K562 (cell line): ENCODE data around the gene GRIA4. TPM values are rescaled to one million over a fixed set of nuclear protein-coding genes. Genes with fewer than 3 reads are reported as not detected.

ENCODE experiments used
- ARHGAP35 ChIP-seq: fragments of 450-650 bp; IDR thresholded peaks from 2 replicates; pipeline ENCODE4 v1.6.1; 2018; ENCODE audit not compliant: partially characterized antibody
- ARID1B ChIP-seq: fragments of 450-650 bp; IDR thresholded peaks from 2 replicates; pipeline ENCODE4 v1.6.1; 2016; ENCODE audit warnings: antibody characterized with exemption, mild to moderate bottlenecking, inconsistent platforms
- HDAC3 ChIP-seq: fragments of 450-650 bp; IDR thresholded peaks from 2 replicates; pipeline ENCODE4 v1.6.1; 2018; ENCODE audit warnings: borderline replicate concordance, mild to moderate bottlenecking, moderate library complexity; ENCODE audit not compliant: partially characterized antibody
- MYNN ChIP-seq, 2 experiments: sonication (generic); formaldehyde crosslinking in 1 of 2; IDR thresholded peaks; 2 replicates each; pipeline versions ENCODE4 v1.5.0 to v1.6.1; 2016 to 2020; ENCODE audit warnings: antibody characterized with exemption in 1 of 2, missing genetic modification reagents in 1 of 2
- polyA plus RNA-seq, 8 experiments: library from polyadenylated mRNA; depleted of rRNA in 4 of 8; stranded (reverse) in 5 of 8; unstranded in 3 of 8; fragments of >200 nt; fragmentation: Nextera tagmentation in 2 of 8; fragmentation: Illumina TruSeq in 1 of 8; extraction: Ambion mirVana in 2 of 8; extraction: Trizol in 1 of 8; gene quantifications; 2 replicates each; pipeline versions ENCODE4 v1.2.1 to v1.2.3, GENCODE V29; 2011 to 2014; ENCODE audit warnings: inconsistent platforms in 1 of 8, missing spikeins in 1 of 8
- total RNA-seq, 7 experiments: library from RNA; depleted of rRNA in 6 of 7; stranded (reverse); fragments of >200 nt in 6 of 7; fragmentation: Illumina TruSeq in 2 of 7; extraction: Trizol in 2 of 7; gene quantifications; 2 replicates each; pipeline versions ENCODE4 v1.2.1 to v1.2.3, GENCODE V29; 2011 to 2021; ENCODE audit warnings: low replicate concordance in 1 of 7
- TF ChIP-seq, protein P1 (sequence below): sonication (generic); formaldehyde crosslinking; IDR thresholded peaks from 2 replicates; pipeline ENCODE4 v1.4.0; 2020; ENCODE audit warnings: mild to moderate bottlenecking, missing genetic modification reagents
- TF ChIP-seq, protein P2 (sequence below), 2 experiments: fragments of 450-650 bp; formaldehyde crosslinking in 1 of 2; IDR thresholded peaks; 2 replicates each; pipeline versions ENCODE4 v1.4.0 to v1.6.1; 2014 to 2020; ENCODE audit warnings: mild to moderate bottlenecking in 2 of 2, borderline replicate concordance in 1 of 2, low read depth in 1 of 2
- TF ChIP-seq, protein P3 (sequence below): fragments of 150-350 bp; IDR thresholded peaks from 2 replicates; pipeline ENCODE4 v1.6.1; 2014; ENCODE audit warnings: low read depth, mild to moderate bottlenecking, low read length, borderline replicate concordance
- TF ChIP-seq, protein P4 (sequence below): sonication (generic); formaldehyde crosslinking; IDR thresholded peaks from 2 replicates; pipeline ENCODE4 v1.8.1; 2023; ENCODE audit warnings: mild to moderate bottlenecking, missing genetic modification reagents, moderate library complexity

The GRIA4 gene
- total and polyA plus RNA-seq, 9 of the 15 experiments (the other 6 are each of a cell fraction or from before 2014, with no cell fraction given), result not detected

DNA sequence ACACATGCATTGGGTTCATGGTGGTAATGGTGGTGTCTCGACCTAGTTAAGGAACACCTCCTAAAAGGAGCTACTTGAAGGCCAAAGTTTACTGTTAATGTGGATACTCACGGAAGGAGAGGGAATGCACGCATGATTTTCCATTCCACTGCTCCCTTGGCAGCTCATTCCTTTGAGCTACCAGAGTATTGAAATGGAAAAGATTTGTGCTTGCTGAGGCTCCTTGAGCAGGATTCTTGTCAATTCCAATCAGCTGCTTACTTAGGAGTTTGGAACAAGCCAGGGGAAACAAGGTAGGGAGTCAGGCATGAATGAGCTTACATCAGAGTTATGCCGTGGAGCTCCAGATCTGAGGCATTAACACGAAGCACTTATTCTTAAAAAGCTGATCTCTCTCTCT lies 108.8 kb downstream of the GRIA4 start (continued):
- no peak for TF ChIP-seq ARHGAP35
- TF ChIP-seq, protein P1, sequence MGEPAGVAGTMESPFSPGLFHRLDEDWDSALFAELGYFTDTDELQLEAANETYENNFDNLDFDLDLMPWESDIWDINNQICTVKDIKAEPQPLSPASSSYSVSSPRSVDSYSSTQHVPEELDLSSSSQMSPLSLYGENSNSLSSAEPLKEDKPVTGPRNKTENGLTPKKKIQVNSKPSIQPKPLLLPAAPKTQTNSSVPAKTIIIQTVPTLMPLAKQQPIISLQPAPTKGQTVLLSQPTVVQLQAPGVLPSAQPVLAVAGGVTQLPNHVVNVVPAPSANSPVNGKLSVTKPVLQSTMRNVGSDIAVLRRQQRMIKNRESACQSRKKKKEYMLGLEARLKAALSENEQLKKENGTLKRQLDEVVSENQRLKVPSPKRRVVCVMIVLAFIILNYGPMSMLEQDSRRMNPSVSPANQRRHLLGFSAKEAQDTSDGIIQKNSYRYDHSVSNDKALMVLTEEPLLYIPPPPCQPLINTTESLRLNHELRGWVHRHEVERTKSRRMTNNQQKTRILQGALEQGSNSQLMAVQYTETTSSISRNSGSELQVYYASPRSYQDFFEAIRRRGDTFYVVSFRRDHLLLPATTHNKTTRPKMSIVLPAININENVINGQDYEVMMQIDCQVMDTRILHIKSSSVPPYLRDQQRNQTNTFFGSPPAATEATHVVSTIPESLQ (CRISPR knock-in tag), result no peak
- TF ChIP-seq, protein P2, sequence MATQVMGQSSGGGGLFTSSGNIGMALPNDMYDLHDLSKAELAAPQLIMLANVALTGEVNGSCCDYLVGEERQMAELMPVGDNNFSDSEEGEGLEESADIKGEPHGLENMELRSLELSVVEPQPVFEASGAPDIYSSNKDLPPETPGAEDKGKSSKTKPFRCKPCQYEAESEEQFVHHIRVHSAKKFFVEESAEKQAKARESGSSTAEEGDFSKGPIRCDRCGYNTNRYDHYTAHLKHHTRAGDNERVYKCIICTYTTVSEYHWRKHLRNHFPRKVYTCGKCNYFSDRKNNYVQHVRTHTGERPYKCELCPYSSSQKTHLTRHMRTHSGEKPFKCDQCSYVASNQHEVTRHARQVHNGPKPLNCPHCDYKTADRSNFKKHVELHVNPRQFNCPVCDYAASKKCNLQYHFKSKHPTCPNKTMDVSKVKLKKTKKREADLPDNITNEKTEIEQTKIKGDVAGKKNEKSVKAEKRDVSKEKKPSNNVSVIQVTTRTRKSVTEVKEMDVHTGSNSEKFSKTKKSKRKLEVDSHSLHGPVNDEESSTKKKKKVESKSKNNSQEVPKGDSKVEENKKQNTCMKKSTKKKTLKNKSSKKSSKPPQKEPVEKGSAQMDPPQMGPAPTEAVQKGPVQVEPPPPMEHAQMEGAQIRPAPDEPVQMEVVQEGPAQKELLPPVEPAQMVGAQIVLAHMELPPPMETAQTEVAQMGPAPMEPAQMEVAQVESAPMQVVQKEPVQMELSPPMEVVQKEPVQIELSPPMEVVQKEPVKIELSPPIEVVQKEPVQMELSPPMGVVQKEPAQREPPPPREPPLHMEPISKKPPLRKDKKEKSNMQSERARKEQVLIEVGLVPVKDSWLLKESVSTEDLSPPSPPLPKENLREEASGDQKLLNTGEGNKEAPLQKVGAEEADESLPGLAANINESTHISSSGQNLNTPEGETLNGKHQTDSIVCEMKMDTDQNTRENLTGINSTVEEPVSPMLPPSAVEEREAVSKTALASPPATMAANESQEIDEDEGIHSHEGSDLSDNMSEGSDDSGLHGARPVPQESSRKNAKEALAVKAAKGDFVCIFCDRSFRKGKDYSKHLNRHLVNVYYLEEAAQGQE (IDR thresholded peaks at IDR 0.05; ENCODE audit: borderline replicate concordance), result no peak
- TF ChIP-seq, protein P2 (CRISPR knock-in tag; IDR thresholded peaks at IDR 0.05; ENCODE audit: low read depth), result no peak
- TF ChIP-seq HDAC3, result no peak
- TF ChIP-seq, protein P3, sequence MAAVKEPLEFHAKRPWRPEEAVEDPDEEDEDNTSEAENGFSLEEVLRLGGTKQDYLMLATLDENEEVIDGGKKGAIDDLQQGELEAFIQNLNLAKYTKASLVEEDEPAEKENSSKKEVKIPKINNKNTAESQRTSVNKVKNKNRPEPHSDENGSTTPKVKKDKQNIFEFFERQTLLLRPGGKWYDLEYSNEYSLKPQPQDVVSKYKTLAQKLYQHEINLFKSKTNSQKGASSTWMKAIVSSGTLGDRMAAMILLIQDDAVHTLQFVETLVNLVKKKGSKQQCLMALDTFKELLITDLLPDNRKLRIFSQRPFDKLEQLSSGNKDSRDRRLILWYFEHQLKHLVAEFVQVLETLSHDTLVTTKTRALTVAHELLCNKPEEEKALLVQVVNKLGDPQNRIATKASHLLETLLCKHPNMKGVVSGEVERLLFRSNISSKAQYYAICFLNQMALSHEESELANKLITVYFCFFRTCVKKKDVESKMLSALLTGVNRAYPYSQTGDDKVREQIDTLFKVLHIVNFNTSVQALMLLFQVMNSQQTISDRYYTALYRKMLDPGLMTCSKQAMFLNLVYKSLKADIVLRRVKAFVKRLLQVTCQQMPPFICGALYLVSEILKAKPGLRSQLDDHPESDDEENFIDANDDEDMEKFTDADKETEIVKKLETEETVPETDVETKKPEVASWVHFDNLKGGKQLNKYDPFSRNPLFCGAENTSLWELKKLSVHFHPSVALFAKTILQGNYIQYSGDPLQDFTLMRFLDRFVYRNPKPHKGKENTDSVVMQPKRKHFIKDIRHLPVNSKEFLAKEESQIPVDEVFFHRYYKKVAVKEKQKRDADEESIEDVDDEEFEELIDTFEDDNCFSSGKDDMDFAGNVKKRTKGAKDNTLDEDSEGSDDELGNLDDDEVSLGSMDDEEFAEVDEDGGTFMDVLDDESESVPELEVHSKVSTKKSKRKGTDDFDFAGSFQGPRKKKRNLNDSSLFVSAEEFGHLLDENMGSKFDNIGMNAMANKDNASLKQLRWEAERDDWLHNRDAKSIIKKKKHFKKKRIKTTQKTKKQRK, result no peak
- TF ChIP-seq, protein P4, sequence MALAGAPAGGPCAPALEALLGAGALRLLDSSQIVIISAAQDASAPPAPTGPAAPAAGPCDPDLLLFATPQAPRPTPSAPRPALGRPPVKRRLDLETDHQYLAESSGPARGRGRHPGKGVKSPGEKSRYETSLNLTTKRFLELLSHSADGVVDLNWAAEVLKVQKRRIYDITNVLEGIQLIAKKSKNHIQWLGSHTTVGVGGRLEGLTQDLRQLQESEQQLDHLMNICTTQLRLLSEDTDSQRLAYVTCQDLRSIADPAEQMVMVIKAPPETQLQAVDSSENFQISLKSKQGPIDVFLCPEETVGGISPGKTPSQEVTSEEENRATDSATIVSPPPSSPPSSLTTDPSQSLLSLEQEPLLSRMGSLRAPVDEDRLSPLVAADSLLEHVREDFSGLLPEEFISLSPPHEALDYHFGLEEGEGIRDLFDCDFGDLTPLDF, result no peak
- TF ChIP-seq MYNN (IDR thresholded peaks at IDR 0.05), result no peak
- no peak for TF ChIP-seq MYNN (CRISPR knock-in tag; IDR thresholded peaks at IDR 0.05)
- TF ChIP-seq ARID1B, result no peak
